Measurements from ENCODE around the gene NCAM1.

Gene NCAM1

GRCh38 chr11:113119074-113119473, 157.9 kb downstream of the NCAM1 start:
- no peak for TF ChIP-seq CTCF (IDR thresholded peaks at IDR 0.05; ENCODE audit: low read depth, low read length, missing control alignments)
- no peak for DNase-seq (ENCODE audit: extremely low read depth, low read depth)
- H3K4me3 ChIP-seq (replicated peaks; ENCODE audit: low read depth, low read length): no peak overlapping the region

DNA sequence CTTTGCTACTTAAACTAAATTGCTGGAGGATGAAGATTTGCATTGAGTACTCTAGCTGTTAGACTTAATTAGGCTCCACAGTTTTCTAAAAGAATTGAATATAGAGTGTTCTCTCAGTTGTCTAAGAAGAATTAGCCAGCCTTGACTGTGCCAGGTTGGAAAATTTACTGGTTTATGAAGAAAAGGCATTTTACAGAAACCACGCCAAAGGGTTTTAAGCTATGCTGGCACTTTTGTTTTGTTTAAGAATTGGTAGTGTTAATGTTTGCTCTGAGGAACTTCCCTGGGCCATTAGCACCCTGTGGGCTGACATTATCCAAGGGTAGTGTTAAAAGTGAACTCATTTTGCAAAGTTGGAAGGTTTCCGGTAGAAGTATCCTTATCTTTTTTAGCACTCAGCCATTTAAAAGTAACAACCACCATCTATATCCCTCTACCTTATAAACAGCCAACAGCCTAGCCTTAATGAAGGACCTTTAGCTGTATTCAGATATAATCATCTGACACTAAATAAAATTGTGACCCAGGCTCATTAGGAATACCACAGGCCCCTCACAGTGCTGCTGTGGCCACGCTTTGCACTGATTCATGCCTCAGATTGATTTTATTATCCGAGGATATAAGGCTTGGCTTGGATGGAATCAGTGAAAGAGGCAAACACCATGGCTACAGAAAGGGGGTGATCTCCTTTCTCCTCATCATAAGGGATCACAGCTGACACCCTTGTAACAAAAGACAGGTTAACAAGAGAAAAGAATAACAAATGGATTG, 158.9 kb downstream of the NCAM1 start:
- DNase-seq (ENCODE audit: extremely low read depth, low read depth): no peak
- no peak for TF ChIP-seq CTCF (IDR thresholded peaks at IDR 0.05; ENCODE audit: low read depth, low read length, missing control alignments)
- no peak overlapping the region for H3K4me3 ChIP-seq (replicated peaks; ENCODE audit: low read depth, low read length)

DNA sequence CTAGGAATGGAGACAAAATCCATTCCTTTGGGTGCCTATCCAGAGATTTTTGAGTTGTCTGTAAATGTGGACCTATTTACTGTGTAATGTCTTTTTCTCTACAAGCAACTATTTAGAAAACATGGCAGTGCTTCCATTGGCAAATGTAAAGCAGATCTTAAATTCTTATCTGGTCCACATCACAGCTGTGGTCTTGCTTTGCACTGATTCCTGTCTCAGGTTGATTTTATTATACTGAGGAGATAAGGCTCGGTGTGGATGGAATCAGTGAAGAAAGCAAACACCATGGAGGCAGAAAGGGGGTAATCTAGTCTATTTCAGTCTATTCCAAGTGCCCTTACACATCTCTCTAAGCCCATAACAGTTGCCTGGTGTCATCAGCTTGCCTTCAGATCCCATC, 160.5 kb downstream of the NCAM1 start:
- no peak for DNase-seq (ENCODE audit: extremely low read depth, low read depth)
- no peak for TF ChIP-seq CTCF (IDR thresholded peaks at IDR 0.05; ENCODE audit: low read depth, low read length, missing control alignments)
- no peak overlapping the region for H3K4me3 ChIP-seq (replicated peaks; ENCODE audit: low read depth, low read length)

GRCh38 chr11:113124006-113124405, 162.8 kb downstream of the NCAM1 start:
- TF ChIP-seq CTCF (IDR thresholded peaks at IDR 0.05; ENCODE audit: low read depth, low read length, missing control alignments): no peak
- H3K4me3 ChIP-seq (replicated peaks; ENCODE audit: low read depth, low read length): no peak overlapping the region

GRCh38 chr11:113124578-113124977, 163.4 kb downstream of the NCAM1 start:
- no peak for DNase-seq (ENCODE audit: extremely low read depth, low read depth)
- no peak overlapping the region for H3K4me3 ChIP-seq (replicated peaks; ENCODE audit: low read depth, low read length)
- no peak for TF ChIP-seq CTCF (IDR thresholded peaks at IDR 0.05; ENCODE audit: low read depth, low read length, missing control alignments)

More at GRCh38 chr11:113124006-113124405, 162.8 kb downstream of the NCAM1 start:
- DNase-seq (ENCODE audit: extremely low read depth, low read depth): no peak

GRCh38 chr11:113129261-113129992, 168.2 kb downstream of the NCAM1 start:
- H3K4me3 ChIP-seq (replicated peaks; ENCODE audit: low read depth, low read length): no peak overlapping the region
- DNase-seq (ENCODE audit: extremely low read depth, low read depth): no peak
- no peak for TF ChIP-seq CTCF (IDR thresholded peaks at IDR 0.05; ENCODE audit: low read depth, low read length, missing control alignments)

All from HFF-Myc (cell line).